Muscle of back (tissue), 11 donors: ENCODE data around the gene MRNIP. TPM values are rescaled to one million over a fixed set of nuclear protein-coding genes. Genes with fewer than 3 reads are reported as not detected.

ENCODE experiments used
- DNase-seq, 3 donors: peaks; one replicate each; pipeline versions ENCODE4 v3.0.0 to v3.0.0-alpha.2; 2013
- polyA plus RNA-seq, 10 donors: library from polyadenylated mRNA; unstranded; fragments of 120-200 nt; gene quantifications; one replicate each; pipeline ENCODE4 v1.2.1, GENCODE V29; 2013; ENCODE audit not compliant: insufficient read length in 10 of 10

The MRNIP gene
- polyA plus RNA-seq, 10 donors: 9.4 to 23.5 (median 15.0) TPM

DNA sequence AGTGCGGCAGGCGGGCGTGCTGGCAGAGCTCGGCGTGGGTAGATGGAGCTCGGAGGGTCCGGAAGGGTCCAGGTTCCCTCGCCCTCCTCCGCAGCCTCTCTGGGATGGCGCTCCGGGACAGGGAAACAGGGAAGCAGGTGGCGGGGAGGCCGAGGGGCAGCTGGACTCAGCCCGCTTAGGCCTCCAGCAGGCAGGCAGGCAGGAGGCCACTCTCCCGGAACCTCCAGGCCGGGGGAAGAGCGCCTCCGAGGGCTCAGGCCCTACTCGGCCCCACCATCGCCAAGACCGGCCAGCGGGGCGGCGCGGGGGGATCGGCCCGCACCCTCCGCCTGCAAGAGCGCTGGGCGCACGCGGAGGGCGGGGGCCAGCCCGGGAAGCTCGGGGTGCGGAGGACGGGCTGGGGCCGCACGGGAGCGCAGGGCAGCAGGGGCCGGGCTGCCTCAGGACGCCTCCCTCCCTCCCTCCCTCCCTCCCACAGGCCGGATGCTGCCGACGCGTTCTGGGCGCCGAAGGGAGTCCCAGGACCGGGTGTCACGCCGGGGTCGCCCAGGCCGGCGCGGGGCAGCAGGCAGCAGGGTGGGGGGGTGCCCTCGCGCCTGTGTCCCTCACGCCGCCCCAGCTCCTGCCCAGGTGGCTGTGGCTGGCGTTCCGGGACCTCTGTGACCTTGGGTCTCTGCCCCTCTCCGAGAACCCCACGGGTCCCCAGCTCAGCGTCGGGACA is 52.9 kb downstream of the MRNIP start:
- DNase-seq: peak in 1 of 3 donors; percentile 82

DNA sequence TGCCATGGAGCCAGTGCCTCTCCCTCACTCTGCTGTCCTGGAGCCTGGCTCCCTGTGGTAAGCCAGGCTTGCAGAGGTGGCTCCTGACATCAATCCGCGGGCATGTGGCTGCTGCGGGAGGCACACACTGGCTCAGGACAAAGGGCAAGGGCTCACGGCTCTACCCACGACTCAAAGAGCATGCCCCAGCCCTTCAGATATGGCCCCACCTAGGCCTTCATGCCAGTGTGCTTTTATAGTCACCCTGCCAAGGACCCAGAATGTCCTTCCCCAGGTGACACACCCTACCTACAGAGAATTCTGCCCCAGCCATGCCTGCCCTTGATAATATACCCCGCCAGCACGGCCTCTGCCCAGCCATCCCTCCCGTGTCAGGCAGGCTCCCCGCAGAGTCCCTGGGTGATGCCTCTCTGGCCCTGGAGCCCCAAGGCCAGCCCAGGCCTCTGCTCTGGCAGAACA is 53.5 kb downstream of the MRNIP start:
- peak in 1 of 3 donors; percentile 41 for DNase-seq

DNA sequence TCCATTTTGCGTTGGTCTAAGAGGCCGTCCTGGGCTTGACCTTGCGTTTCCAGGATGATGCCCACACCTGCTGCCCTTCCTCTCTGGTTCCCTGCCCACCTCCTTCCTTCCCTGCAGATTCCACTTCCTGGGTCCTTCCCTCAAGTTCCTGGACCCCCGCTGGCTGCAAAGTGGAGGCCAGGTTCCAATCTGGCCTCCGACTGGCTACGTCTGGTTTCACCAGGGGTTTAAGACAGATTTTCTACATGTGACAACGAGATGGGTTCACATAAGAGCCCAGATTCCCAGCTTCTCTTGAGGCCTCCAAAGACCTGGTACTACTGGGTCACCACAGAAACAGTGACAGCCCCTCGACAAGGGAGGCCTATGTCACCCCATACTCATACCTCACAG is 54.1 kb downstream of the MRNIP start:
- DNase-seq: no peak

DNA sequence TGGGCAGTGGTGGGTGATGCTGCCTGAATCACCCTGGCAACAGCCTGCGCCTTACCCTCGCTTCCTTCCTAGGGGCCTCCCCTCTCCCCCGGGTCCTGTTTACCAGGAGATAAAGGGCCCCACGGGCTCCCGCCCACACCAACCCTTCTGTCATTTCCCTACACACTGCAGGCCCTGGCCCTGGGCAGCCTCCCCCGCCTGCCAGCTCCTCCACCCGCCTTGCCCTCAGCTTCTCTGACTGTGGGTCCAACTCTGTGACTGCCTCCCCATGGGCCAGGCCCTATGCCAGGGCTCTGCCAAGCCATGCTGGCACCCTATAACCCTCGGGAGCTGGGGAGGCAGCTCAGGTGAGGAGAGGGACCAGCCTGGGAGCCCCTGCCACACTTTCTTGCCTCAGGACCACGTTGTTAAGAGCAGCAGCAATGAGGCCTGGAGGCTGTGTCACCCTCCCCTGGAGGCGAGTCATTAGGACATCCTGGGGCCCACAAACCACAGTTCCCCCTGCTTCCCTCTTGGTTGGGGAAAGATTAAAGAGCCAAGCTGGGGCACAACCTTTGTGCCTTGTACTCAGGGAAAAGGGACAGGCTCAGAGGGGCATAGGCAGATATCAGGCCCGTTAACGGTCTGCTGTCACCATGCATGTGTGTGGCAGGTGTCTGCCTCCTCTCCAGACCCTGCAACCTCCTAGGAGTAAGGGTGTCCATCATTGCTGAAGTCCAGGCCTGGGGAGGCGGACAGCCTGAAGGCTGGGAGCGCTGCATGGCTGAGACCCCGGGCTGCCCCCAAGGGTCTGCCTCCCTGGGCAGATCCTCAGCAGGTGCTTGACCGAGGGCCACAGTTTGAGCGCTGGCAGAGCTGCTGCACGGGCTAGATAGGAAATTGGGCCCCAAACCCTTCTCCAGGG is 54.7 kb downstream of the MRNIP start:
- DNase-seq: no peak

- DNase-seq: no peak
These were observed 55.6 kb downstream of the MRNIP start for GRCh38 chr5:179802950-179803562.

DNA sequence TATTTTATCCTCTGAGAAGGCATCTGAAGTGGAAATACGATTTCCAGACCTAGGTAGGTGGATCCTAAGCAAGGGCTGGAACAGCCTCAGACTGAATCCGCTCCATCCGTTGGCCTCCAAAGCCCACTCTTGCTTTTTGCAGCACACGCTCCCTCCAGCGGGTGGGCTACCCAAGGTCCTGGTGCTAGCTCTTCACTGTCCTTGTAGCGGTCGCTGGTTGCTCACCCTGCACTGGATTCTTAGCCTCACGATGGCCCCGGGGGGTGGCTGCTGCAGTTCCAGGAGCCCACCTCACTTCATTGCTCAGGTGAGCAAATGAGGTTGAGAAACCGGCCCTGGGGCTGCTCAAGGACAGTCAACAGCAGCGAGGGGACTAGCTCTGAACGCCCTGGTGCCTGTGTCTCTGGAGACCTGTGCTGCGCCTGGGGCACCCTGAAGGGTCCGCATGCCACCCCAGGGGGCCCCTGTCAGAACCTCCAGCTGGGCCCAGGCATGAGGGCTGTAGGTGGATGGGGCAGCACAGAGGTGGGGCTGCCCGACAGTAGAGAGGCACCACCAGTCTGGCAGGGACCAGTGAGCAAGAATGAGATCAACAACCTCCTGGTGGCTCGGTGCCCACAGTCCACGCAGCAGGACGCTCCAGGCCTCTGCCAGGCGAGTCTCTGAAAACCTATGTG is 56.3 kb downstream of the MRNIP start:
- no peak for DNase-seq

DNA sequence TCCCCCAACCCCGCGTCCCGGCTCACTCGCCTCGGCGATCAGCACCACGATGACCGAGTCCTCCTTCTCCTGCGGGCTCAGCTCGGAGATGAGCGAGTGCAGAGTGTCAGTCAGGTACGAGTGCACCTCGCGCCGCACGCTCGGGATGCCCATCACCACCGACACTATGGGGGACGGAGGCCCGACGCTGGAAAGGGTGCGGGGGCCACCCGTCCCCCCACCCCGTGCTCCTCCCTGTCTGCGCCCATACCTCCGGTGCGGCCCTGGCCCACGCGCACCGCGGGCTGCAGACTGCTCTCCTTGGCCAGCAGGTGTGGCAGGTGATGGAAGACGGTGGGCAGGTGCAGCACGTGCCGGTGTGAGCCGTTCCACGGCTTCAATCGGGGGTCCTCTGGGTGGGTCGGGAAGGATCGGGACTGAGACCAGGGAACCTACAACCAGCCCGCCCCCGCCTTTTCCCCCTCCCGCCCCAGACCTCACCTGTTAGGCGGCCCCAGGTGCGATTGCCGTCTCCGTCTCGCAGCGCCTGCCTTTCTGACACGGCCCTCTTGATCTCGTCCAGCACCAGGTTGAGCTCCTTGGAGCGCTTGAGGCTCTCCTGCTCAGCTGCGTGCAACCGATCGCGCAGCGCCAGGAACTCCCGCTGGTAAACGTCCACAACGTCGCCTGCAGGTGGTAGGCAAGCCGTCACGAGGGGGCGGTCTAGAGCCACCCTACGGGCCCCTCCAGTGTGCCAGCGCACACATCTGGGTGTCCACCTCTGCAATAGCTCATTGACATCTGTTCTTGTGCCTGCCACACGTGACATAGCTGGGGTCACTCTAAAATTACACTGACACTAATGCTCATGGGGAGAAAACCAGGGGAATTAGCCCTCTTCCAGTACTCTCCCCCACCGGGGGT is 57.1 kb downstream of the MRNIP start:
- peak in 2 of 3 donors; percentile 58 to 72 for DNase-seq

DNA sequence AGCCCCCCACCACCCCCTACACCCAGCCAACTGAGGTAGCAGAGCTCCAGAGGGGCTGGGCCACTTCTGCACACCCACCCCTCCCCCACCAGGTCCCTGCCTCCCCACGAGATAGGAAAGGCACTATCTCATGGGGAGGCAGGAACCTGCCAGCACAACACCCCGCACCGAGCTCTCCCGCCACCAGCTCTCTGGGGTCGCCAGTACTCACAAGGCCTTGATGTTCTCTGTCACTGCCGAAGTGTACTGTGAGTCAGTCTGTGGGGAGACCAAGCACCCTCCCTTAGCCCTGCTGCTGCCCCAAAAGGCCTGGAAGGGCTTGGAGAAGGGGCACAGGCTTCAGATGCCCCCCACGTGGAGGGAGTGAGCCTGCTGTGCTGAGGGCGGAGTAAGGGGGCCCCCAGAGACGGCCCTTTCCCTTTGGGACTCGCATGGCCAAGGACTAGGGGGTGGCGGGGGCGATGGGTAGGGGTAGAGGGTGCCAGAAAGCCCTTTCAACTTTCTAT is 57.9 kb downstream of the MRNIP start:
- no peak for DNase-seq

DNA sequence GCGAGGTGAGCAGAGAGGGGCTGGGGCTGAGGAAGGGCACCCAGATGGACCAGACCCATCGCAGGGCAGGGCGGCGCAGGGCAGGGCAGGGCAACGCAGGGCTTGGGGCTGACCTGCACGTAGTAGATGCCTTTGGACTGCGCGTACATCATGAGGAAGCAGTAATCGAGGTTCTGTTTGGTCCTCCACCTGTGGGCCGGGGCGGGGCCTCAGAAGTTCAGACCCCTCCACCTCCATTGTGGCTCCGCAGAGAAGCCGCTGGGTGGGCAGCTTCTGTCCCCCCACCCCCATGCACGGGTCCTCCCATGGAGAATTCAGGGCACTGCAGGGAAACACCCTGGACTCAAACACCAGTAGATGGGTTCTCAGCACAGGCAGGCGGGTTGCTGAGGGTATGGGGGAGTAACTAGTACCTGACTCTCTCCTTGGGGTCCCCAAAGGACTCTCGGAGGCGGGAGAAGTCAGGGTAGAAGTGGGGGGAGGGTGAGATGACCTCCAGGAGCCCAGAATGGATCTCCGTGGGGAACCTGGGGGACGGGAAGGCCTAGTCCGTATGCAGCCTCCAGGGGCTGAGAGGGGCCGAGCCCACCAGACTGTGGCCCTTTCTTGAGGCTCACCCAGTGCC is 58.4 kb downstream of the MRNIP start:
- no peak for DNase-seq

- no peak for DNase-seq
These were observed 59.0 kb downstream of the MRNIP start for GRCh38 chr5:179799644-179799973.

GRCh38 chr5:179798771-179799643 is 59.6 kb downstream of the MRNIP start:
- DNase-seq: no peak

GRCh38 chr5:179798144-179798770 is 60.4 kb downstream of the MRNIP start:
- no peak for DNase-seq

DNA sequence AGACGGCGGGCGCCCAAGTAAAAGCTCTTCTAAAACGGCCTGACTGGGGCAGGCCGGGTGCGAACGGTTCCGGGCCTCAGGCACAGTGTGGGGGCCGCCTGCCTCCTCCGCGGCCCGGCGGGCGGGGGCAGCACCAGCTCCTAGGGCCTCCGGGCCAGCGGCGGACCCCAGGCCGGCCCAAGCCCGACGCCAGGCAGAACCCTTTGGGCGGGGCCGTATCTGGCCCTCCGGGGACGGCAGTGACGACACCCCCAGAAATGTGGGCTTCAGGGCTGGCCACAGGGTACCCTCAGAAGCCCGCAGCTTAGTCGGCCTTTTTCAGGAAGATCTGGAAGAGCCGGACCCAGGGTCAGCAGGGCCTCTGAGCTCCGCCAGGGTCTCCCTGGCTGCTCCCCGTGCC is 60.9 kb downstream of the MRNIP start:
- no peak for DNase-seq

- DNase-seq: no peak
These were observed 61.6 kb downstream of the MRNIP start for GRCh38 chr5:179796877-179797608.

GRCh38 chr5:179795863-179796833 is 62.5 kb downstream of the MRNIP start:
- DNase-seq: peak in 2 of 3 donors; percentile 81 to 92

DNA sequence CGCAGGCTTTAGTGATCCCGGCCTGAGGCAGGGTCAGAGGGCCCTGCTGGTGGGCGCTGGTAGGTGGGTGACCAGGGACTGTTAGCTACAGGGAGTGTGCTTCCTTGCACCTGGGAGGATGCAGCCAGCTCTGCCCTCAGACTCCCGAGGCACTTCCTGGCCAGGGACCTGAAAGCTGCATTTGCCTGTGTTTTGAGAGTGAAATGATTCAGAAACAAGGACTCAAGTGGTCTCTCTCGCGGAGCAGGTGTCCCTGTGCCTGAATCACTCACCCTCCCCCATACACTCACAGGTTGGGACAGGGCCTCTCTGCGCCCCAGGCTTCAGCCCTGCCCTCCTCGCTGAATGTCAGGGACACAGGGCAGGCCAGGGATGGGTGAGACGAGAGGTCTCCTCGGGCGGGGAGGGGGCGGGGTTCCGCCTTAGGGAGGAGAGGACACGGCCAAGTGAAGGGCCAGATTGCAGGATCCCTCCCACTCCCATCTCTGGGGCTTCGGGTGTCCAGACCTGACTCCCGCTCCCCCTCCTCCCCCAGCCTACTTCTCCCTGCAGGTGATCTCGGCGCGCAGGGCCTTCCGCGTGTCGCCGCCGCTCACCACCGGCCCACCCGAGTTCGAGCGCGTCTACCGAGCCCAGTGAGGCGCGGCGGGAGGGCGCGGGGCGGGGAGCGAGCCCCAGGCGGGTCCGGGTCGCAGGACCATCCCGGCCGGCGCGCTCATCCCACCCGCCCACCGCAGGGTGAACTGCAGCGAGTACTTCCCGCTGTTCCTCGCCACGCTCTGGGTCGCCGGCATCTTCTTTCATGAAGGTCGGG is 63.4 kb downstream of the MRNIP start:
- peak in 1 of 3 donors; percentile 56 for DNase-seq
